Muscle layer of colon (tissue), 2 donors: ENCODE data around the gene ZNF658.
"Not testable (repeated sequence)": the region's sequence is repeated elsewhere in the genome, so short reads cannot be mapped to it uniquely, and the experiment has no call there.

Experiments used
- H3K27ac ChIP-seq: one replicate; pipeline ENCODE4 v1.7.0; 2013; ENCODE audit warnings: low read depth, mild to moderate bottlenecking, low read length, moderate library complexity
- H3K27me3 ChIP-seq, 2 donors: one replicate each; pipeline ENCODE4 v1.7.0; 2013; ENCODE audit warnings: low read length in 2 of 2, mild to moderate bottlenecking in 2 of 2; ENCODE audit not compliant: insufficient read depth in 2 of 2, control insufficient read depth in 1 of 2
- H3K36me3 ChIP-seq: one replicate; pipeline ENCODE4 v1.7.0; 2013; ENCODE audit warnings: mild to moderate bottlenecking, low read length; ENCODE audit not compliant: insufficient read depth
- H3K4me1 ChIP-seq: one replicate; pipeline ENCODE4 v1.7.0; 2013; ENCODE audit warnings: mild to moderate bottlenecking, low read length; ENCODE audit not compliant: insufficient read depth
- H3K4me3 ChIP-seq, 2 donors: one replicate each; pipeline ENCODE4 v1.7.0; 2013; ENCODE audit warnings: low read length in 2 of 2, low read depth in 1 of 2, mild to moderate bottlenecking in 1 of 2, moderate library complexity in 1 of 2
- H3K9ac ChIP-seq: one replicate; pipeline ENCODE4 v1.7.0; 2013; ENCODE audit warnings: low read length
- H3K9me3 ChIP-seq: one replicate; pipeline ENCODE4 v1.7.0; 2013; ENCODE audit warnings: mild to moderate bottlenecking, low read length
- donor health status: abdominal sarcoma.
- donor health status: Adenocarcinoma of cecum.

ZNF658 gene

GRCh38 chr9:66939878-66940830 lies 39.6 kb downstream of the ZNF658 start:
- H3K9ac ChIP-seq, H3K4me3 ChIP-seq, H3K4me1 ChIP-seq, H3K9me3 ChIP-seq, H3K27ac ChIP-seq, H3K36me3 ChIP-seq, H3K27me3 ChIP-seq: not testable (repeated sequence)

GRCh38 chr9:66942400-66943155 lies 42.1 kb downstream of the ZNF658 start:
- not testable (repeated sequence) for H3K4me3 ChIP-seq, H3K9me3 ChIP-seq

GRCh38 chr9:66952576-66952975 lies 52.1 kb downstream of the ZNF658 start:
- H3K9me3 ChIP-seq, H3K4me3 ChIP-seq, H3K9ac ChIP-seq, H3K4me1 ChIP-seq, H3K27me3 ChIP-seq, H3K36me3 ChIP-seq, H3K27ac ChIP-seq: not testable (repeated sequence)

More at GRCh38 chr9:66942400-66943155, 42.1 kb downstream of the ZNF658 start:
- not testable (repeated sequence) for H3K4me1 ChIP-seq, H3K27ac ChIP-seq, H3K36me3 ChIP-seq, H3K9ac ChIP-seq, H3K27me3 ChIP-seq
